GM10847 (cell line): ENCODE measurements around the gene KITLG.

ENCODE experiments used
- POLR2A ChIP-seq: IDR thresholded peaks from 2 replicates; pipeline ENCODE4 v1.6.1; 2011; ENCODE audit not compliant: insufficient read length; ENCODE audit errors: extremely low read depth

The KITLG gene

GRCh38 chr12:88490425-88490824, 89.8 kb downstream of the KITLG start:
- no peak for TF ChIP-seq POLR2A

GRCh38 chr12:88472775-88473174, 107.5 kb downstream of the KITLG start:
- no peak for TF ChIP-seq POLR2A

- TF ChIP-seq POLR2A = no peak
These were observed 108.0 kb downstream of the KITLG start for GRCh38 chr12:88472248-88472647.

GRCh38 chr12:88471331-88472045, 108.8 kb downstream of the KITLG start:
- no peak for TF ChIP-seq POLR2A

GRCh38 chr12:88469154-88469553, 111.1 kb downstream of the KITLG start:
- no peak for TF ChIP-seq POLR2A

GRCh38 chr12:88468581-88468980, 111.7 kb downstream of the KITLG start:
- TF ChIP-seq POLR2A = no peak

GRCh38 chr12:88458327-88458726, 121.9 kb downstream of the KITLG start:
- TF ChIP-seq POLR2A = no peak

GRCh38 chr12:88453323-88453722, 126.9 kb downstream of the KITLG start:
- TF ChIP-seq POLR2A = no peak

GRCh38 chr12:88451205-88451604, 129.1 kb downstream of the KITLG start:
- TF ChIP-seq POLR2A = no peak

GRCh38 chr12:88450136-88450535, 130.1 kb downstream of the KITLG start:
- TF ChIP-seq POLR2A = no peak

GRCh38 chr12:88448337-88448915, 131.8 kb downstream of the KITLG start:
- no peak for TF ChIP-seq POLR2A

- no peak for TF ChIP-seq POLR2A
These were observed 134.4 kb downstream of the KITLG start for GRCh38 chr12:88445705-88446394.

GRCh38 chr12:88444481-88444880, 135.8 kb downstream of the KITLG start:
- TF ChIP-seq POLR2A = no peak
